Measurements from ENCODE around the gene PRKCQ.
A peak's percentile ranks its signal among the peaks of the same experiment; 100 is the strongest.
"Not testable (repeated sequence)": the region's sequence is repeated elsewhere in the genome, so short reads cannot be mapped to it uniquely, and the experiment has no call there.

Gene PRKCQ

DNA sequence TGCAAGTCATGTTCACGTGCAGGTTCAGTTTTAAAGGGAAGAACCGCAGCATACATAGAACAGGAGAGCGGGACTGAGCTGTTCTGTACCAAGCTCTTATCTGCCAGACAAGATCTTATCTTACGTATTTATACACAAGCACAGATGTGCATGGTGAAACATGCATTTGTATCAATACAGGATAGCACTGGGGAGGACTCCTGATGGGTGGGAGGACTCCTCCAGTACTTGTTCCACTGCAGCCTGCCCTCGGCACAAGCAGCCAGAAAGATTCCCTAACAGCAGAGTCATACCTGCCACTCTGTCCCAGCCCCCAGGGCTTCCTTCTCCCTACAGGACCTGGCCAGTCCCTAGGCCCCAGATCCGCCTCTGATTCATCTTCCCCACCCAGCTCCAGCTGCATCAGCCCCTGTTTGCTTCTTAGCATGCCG, 13.2 kb upstream of the PRKCQ start:
- DNase-seq: peak; percentile 38

DNA sequence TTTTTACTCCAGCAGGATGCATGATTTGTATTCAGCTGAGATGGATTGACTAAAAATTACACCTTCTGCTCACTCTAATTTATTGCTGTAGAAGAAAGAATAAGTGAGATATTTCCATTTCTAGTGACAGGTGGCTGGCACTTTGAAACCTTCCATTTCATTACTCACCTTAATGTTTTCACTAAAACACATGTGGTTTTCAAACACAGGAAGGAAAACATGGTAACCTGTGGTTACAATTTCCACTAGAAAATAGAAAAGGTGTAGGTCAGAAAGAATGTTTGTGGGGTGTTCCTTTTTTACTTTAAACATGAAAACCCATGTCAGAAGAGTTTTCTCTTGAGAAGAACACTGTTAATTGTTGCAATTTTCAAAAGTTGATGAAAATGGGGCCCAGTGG, 12.0 kb upstream of the PRKCQ start:
- DNase-seq: peak; percentile 75

DNA sequence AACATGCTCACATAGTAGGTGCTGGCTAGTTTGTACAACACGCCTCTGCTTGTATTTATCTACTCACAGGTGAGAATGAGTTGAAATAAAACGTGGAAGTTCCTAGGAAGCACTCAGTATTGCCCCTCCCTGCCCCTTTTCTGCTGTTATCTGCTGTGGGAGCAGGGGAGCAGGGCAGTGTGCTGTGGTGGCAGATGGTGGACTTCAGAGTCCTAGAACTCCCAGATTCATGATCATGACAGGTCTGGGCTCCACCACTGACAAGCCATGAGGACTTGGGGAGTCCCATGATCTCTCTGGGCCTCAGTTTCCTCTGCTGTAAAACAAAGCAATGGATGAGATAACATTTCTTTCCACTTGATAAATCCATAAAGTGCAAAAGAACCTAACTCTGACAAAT, 11.6 kb upstream of the PRKCQ start:
- no peak for DNase-seq

DNA sequence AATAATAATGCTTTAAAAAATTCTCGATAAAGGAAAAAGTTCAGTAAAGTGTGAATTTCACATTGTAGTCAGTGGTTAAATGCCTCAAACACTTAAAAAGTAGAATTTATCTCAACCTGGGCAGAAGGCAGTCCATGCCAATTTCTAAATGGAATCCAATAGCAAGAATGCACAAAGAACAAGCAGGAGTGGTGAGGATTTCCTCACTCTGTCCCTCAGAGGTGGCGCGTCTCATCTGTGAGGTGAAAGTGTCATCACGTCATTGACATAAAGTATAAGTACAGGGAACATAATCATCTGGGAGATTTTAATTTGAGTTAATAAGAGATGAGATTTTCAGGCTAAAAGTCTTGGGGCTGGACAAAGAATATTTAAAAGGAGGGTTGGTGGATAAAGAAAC, 10.0 kb upstream of the PRKCQ start:
- no peak for DNase-seq

DNA sequence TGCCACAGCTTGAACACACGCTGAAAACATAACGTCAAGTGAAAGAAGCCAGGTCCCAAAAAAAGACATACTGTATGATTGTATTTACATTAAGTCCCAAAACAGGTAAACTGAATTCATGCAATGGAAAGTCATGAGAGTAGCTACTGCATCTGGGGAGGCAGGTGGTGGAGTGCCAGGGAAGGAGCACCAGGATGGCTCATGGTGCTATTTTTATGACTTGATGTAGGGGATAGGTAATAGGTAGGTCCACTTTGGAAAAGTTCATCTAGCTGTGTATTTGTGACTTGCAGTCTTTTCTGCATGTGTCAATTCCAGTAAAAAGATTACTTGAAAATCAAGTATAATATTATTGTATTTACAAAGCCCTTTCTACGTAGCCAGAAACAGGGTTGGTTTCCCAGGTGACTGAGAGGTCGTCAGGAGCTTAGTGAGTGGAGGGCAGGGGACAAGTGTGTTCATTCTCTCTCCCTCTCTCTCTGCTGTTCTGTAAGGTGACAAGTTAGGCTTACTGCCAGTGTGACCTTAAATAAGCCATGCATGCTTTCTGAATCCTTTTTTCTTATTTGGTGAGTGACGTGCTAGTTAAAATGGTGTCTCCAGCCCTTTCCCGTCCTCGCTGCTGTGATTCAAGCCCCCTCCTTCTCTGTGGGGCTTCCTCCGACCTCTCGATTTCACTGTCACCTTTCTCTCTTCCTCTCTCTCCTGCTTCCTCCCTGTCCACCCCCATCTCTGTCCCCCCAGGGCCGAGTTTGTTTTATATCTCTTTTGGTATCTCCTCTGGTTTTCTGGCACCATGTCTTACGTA, 9.4 kb upstream of the PRKCQ start:
- no peak for DNase-seq

DNA sequence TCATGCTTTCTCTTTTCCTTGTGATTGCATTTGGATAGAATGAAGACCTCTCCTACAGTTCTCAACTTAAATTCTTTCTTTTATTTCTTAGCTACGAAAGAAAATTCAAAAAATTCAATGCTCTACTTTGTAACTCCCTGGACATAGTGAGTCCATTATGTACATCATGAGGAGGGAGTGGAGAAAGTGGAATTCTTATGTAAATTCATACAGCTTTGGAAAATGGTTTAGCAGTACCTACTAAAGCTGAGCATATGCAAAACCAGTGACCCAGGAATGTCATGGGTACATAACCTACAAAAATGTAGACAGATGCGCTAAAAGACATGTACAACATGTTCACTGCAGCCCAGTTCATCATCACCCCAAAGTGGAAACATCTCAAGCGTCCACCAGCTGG, 8.8 kb upstream of the PRKCQ start:
- DNase-seq: no peak

DNA sequence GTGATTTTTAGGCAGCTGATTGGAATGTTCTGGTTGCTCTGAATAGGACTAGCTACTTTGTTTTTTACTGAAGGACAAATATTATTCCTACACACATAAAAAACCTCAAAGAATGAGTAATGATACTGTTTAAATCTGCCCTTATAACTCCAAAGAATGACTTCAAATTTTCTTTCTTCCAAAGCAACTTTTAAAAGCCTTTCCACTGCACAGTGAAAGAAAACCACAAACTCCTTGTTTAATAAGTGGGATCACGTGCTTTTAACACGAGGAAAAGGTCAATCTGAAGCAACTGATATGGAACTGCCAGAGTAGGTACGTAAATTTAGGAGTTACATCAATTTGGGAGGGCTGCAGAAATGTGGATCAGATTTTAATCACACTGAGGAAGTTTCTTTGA, 8.0 kb upstream of the PRKCQ start:
- DNase-seq: no peak

DNA sequence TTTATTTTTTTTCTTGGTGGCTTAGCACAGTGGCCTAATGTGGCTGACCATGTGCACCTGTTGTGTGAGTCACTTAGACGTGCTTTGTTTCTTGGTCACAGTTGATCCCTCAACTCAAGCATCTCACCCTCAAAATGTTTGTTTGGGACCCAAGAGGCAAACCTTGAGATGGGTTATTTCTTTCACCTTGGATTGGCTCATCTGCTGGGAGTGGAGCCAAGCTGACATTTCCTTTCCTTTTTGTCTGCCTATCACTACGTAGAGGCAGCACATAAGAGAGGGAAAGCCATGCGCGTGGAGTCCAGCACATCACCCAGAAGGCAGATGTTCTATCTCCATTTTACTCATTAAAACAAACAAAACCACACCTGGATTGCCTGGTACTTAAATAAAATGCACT, 6.4 kb upstream of the PRKCQ start:
- DNase-seq: no peak

DNA sequence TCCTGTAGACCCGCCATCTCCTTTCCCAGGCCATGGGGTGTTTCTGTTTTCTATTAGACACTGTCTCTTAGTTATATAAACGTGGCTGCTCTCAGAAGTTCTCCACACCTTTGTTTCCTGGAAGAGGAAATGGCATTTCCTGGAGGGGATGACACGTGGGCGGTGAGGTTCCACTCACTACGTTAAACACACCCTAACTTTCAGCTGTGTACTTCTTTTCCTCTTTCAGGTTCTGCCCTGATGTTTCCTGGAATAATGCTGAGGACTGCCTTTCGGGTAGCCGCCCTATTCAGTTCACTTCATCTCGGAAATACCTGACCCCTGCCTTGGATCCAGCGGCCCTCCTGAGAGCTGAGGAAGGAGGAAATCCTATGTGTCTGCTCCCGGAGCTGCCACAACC, 3.4 kb upstream of the PRKCQ start:
- DNase-seq: peak; percentile 85

DNA sequence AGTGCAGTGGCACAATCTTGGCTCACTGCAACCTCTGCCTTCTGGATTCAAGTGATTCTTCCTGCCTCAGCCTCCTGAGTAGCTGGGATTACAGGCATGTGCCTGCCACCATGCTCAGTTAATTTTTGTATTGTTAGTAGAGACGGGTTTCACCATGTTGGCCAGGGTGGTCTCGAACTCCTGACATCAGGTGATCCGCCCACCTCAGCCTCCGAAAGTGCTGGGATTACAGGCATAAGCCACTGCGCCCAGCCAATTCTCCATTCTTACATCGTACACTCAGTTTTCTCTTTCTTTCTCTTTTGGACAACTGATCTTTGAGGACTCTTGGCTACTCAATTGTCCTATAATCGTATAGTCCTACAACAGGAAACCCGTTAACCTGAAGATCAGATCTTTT, 2.8 kb upstream of the PRKCQ start:
- not testable (repeated sequence) for DNase-seq

DNA sequence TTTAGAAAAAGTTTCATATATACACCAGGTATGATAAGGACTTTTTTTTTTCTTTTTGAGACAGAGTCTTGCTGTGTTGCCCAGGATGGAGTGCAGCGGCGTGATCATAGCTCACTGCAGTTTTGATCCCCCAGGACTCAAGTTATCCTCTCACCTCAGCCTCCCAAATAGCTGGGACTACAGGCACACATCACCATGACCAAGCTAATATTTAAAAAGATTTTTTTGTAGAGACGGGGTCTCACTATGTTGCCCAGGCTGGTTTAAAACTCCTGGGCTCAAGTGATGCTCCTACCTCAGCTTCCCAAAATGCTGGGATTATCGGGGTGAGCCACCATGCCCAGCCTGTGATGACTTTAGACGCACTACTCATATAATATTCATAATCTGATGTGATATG, 2.2 kb upstream of the PRKCQ start:
- DNase-seq: no peak

DNA sequence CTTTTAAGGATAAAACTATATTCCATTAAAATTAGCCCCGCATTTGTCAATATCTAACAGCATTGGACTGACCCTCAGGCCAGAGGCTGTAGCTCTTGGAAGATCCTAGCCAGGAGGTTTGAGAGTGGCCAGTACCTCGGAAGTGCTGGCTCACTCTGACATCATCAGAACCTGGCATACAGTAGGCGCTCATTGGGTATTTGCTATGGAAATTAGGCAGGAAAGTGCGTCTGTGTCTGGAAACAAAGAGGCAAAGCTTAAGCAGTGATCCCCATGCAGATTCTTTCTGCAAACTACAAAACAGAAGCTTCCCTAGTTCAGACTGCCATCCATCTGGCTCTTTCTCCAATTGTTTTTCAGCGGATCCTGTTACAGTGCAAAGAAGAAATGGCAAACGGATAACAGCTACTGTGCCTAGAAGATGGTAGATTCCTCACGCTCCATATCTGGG, 1.7 kb upstream of the PRKCQ start:
- peak; percentile 35 for DNase-seq

DNA sequence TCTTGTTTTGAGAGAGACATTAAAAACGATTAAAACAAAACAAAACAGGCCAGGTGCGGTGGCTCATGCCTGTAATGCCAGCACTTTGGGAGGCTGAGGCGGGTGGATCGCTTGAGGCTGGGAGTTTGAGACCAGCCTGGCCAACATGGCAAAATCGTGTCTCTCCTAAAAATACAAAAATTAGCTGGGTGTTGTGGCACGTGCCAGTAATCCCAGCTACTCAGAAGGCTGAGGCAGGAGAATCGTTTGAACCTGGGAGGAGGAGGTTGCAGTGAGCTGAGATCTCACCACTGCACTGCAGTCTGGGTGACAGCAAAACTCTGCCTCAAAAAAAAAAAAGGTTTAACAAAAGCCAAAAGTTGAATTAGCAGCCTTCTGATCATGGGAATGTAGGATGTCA, 1.1 kb upstream of the PRKCQ start:
- not testable (repeated sequence) for DNase-seq

DNA sequence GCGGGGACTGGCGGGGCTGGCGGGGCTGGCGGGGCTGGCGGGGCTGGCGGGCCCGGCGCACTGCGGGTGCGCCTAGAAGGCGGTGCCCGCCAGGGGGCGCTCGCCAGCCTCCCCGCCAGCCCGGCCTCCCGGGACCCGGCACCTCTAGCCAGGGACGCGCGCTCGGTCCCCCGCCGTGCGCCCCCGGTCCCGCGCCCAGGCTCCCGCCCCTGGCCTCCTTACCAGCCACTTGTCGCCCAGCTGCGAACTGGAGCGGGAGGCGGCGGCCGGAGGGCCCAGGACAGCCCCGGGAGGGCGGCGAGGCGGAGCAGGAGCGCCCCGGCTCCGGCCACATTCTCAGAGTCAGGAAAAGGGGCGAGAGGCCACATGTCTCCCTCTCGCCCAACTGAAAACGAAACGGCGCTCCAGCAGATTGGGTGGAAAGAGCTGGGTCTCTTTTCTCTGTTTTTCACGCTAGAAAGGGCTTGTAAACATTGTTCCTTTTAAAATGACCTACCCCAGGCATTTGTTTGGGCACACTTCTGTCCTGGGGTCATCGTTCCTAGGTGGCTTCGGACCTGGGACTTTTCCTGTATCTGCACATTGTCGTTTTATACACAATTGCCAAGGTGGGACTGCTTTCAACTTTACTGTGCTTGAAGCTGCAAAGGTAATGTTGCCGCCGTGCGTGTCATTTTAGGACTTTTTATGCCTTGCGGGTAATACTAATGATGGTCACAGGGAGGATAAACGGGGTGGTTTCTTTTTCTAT, 378 bp upstream of the PRKCQ start:
- DNase-seq: peak; percentile 82

DNA sequence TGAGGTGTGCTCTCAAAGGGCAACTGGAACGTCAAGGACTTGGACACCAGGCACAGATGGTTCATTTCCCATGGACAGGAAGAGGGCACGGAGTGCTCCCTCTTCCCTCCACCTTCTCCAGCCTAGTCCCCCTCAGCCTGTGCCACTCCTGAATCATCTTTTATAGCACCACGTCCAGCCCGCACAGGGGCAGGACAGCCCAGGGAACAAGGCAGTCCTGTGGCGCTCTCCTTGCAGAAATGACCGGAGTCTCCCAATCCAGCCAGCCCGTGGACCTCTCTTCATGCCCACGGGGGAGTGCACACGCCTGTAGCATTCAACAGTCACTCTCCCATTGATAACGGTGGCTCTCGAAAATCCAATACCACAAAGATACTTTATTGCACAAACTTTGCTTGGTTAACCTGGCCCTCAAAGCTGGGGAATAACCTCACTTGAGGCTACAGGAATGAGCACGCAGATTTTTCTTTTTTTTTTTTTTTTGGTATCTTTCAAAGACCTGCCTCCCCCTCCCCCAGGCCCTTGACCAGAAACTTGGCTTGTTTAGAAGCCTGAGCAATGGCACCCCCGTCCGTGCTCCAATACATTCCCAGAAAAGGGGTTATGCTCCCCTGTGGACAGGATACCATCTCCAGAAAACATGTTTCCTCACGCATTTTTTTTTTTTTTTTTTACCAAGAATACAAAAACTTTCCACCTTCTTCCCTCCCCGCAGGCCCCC, 733 bp downstream of the PRKCQ start:
- DNase-seq: no peak

DNA sequence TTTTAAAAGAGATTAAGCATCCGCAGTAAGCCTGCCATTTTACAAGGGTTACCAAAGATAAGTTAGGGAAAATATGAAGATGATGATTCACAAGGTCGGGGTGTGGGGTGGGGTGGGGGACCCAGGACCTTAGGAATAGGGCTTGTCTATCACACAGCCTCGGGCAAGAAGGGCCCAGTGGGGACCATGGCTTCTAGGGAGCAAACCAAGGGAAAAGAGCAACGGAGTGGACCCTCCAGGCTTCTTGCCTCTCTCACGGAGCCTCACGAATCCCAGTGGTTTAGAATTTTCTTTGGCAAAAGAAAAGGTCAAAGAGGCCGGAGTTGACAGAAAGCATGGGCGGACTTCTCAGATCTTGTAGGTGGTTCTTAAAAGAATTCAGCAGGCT, 1.3 kb downstream of the PRKCQ start:
- no peak for DNase-seq

DNA sequence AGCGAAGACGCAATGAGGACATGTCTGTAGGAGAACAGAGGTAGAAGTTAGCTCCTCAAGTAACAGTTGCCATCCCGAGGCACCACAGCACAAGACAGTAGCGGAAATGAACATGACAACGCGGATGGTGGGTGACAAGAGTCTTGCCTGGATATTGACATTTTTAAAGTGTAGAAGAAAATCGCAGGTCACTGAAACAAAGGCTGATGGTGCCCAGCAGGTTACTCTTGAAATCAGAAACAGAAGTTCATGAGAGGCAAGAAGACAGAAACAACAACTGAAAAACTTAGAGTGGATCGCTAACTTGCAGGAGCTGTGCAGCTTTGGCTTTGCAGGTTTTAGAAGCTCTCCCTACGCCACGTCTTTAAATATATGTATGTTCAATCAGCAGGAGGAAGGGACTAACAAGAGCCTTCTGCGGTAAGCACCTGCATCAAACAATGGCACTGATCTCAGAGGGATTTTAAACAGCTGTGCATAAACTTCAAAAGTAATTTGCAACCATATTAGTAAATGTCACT, 1.8 kb downstream of the PRKCQ start:
- DNase-seq: peak; percentile 49

DNA sequence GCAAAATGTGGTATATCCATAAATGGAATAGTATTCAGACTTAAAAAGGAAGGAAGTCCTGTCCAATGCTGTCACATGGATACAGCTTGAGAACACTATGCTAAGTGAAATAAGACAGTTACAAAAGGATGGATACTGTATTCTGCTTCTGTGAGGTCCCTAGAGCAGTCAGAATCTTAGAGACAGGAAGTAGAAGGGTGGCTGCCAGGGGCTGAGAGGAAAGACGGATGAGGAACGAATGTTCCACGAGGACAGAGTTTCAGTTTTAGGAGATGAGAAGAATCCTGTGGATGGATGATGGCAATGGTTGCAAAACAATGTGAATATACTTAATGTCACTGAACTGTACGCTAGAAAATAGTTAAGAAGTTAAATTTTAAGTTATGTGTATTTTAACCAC, 3.8 kb downstream of the PRKCQ start:
- DNase-seq: peak; percentile 46

DNA sequence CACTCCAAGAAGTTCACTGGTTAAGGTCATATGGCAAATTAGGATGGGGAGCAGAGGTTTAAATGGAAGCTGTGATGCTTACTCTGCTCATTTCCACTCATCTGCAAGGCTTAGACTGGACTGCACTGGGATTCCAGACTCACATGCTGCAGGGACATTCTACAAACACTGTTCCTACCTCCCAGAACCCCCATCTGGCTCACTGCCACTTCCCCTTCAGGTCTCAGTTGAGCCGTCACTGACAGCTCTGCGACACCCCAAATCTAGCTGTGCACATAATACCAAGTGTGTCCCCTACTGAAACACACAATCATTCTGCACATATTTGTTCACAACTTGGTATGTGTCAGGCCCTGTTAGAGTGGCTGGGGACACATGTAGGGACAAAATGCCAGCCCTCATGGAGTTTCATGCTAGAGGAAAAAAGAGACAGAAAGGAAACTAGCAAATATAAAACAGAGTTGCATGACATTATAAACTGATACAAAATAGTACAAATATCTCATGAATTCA, 5.4 kb downstream of the PRKCQ start:
- no peak for DNase-seq

DNA sequence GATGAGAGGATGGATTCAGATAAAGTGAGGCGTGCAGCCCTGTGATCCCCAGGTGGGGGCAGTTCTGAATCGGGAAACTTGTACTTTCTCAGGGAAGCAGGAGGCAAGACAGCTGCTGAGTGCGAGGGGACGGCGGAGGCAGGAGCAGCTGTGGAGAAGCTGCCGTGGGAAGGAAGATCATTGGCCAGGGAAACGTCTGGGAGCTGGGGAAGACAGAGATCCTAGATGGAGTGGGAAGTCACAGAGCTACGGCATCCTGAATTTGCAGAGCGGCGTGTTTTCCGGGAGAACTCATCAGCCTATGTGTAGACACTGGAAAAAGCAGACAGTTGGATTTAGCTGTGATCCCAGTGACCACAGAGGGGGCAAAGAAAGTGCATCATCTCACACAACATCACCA, 9.2 kb downstream of the PRKCQ start:
- no peak for DNase-seq

DNA sequence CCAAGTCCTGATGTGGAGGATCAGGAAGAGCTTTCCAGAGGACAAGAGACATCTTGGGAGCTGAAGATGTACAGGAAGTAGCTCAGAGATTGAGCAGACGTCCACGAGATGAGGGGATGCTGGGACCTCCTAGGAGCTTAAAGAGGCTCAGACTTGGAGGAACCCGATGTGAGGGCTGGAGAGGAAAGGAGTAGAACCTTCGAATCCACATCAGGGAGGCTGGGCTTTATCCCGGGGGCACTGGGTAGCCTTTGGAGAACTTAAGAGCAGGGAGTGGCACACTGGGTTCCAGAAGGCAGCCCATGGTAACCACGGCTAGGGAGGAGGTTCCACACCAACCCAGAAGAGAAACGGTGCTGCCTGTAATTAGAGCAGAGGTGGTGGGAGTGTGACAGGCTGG, 10.8 kb downstream of the PRKCQ start:
- no peak for DNase-seq

DNA sequence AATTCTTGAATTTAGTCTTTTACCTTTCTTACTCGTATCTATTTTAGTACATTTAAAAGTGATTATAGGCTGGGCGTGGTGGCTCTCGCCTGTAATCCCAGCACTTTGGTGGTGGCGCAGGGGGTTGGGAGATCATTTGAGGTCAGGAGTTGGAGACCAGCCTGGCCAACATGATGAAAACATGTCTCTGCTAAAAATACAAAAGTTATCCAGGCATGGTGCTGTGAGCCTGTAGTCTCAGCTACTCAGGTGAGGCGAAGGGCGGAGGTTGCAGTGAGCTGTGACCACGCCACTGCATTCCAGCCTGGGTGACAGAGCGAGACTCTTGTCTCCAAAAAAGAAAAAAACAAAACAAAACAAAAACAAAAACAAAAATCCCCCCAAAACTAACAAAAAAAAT, 12.2 kb downstream of the PRKCQ start:
- no peak for DNase-seq

DNA sequence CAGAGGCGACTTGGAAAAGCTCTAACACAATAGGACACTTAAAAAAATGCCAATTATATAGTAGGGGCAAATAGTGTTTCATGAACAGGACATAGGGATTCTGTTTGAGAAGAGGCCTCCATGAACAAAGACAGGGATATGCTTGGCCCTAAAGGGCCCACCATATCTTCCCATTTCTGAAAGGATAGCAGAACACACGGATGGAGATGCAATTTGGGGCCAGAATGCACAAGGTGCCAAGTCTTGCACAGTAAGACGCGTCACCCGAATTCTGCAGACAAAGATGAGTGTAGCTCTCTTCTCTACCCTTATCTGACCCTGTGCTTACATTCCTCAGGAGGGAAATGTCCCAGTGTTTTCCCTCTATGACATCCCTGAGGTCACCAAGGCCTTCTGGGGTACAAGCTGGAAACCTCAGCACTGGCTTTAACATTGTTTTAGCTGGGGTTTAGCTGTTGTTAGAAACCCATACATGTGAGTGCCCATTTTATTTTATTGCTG, 12.8 kb downstream of the PRKCQ start:
- no peak for DNase-seq

Measured in CD4-positive, alpha-beta T cell treated with Interleukin-17A for 1 hour (primary cell).